MCF 10A (cell line): ENCODE results near the gene SUPT7L. TPM values are rescaled to one million over a fixed set of nuclear protein-coding genes. Genes with fewer than 3 reads are reported as not detected.
A peak's percentile ranks its signal among the peaks of the same experiment; 100 is the strongest.

ENCODE experiments used
- BruUV-seq: library from RNA; stranded (reverse); fragments of 400-500 nt; replicated peaks from 2 replicates; lab custom pipeline; 2021; lab: Mats Ljungman, UMichigan
- CTCF ChIA-PET: fragments of 300-600 bp; sonication (Branson Sonifier 250); formaldehyde crosslinking; extraction: SDS; loops from one replicate; lab custom pipeline; 2021; ENCODE audit warnings: antibody characterized with exemption, inconsistent platforms; lab: Yijun Ruan, JAX
- POLR2A ChIA-PET: fragments of 300-600, 350-650 bp; sonication (Branson Sonifier 250); formaldehyde crosslinking; extraction: SDS; loops from one replicate; lab custom pipeline; 2020; ENCODE audit warnings: antibody characterized with exemption, inconsistent platforms; lab: Yijun Ruan, JAX
- DNase-seq: peaks from one replicate; pipeline ENCODE4 v3.0.0-alpha.2; 2018; ENCODE audit not compliant: unreplicated experiment
- H3K27ac Mint-ChIP-seq: one replicate; pipeline ENCODE4 v1.8.0; 2022; ENCODE audit warnings: mild to moderate bottlenecking, low read depth, mixed read lengths; ENCODE audit not compliant: unreplicated experiment
- H3K27me3 Mint-ChIP-seq: one replicate; pipeline ENCODE4 v1.8.0; 2022; ENCODE audit warnings: mixed read lengths; ENCODE audit not compliant: insufficient read depth, unreplicated experiment
- H3K36me3 Mint-ChIP-seq: one replicate; pipeline ENCODE4 v1.8.0; 2022; ENCODE audit warnings: mild to moderate bottlenecking, moderate library complexity, mixed read lengths; ENCODE audit not compliant: insufficient read depth, unreplicated experiment
- H3K4me1 Mint-ChIP-seq: one replicate; pipeline ENCODE4 v1.8.0; 2022; ENCODE audit warnings: mixed read lengths; ENCODE audit not compliant: insufficient read depth, unreplicated experiment
- H3K4me3 Mint-ChIP-seq: one replicate; pipeline ENCODE4 v1.8.0; 2022; ENCODE audit warnings: mild to moderate bottlenecking, moderate library complexity, mixed read lengths; ENCODE audit not compliant: unreplicated experiment
- H3K9me3 Mint-ChIP-seq: one replicate; pipeline ENCODE4 v1.8.0; 2022; ENCODE audit warnings: mixed read lengths; ENCODE audit not compliant: unreplicated experiment
- CTCF ChIP-seq: fragments of 200-600 bp; IDR thresholded peaks from one replicate; pipeline ENCODE4 v1.8.0; 2022; ENCODE audit warnings: antibody characterized with exemption, mild to moderate bottlenecking; ENCODE audit not compliant: unreplicated experiment
- intact Hi-C: fragments of 100-400 bp; cut with micrococcal nuclease; formaldehyde crosslinking; loops from 2 replicates; pipeline ENCODE4 v1.14.1; 2022
- total RNA-seq: library from RNA; stranded (reverse); gene quantifications from 2 replicates; pipeline ENCODE4 v1.2.3, GENCODE V29; 2022

SUPT7L gene
- total RNA-seq, 1 experiment from 2014 or later: 36.4 TPM

GRCh38 chr2:27652790-27653189 is 10.6 kb downstream of the SUPT7L start:
- CTCF ChIA-PET: no interaction called here
- Mint-ChIP-seq H3K27me3 (no peaks in the 10 kb centered on the region), H3K4me3 (no peak overlapping the region), H3K36me3 (peaks cover 84% of the 10 kb centered on the region), H3K27ac (no peak overlapping the region), H3K4me1 (peaks cover 25% of the 10 kb centered on the region), H3K9me3 (no peaks in the 10 kb centered on the region)
- intact Hi-C loops: no loop called here
- BruUV-seq: no TSS peak
- TF ChIP-seq CTCF: no peak
- POLR2A ChIA-PET: interaction anchor here (0.8 to 1.1 kb wide), 2 partner anchors 11 to 23 kb away, joined by 3 read pairs; partner anchors contain the start of genes CCDC121, GPN1, SLC4A1AP and SUPT7L
- no peak for DNase-seq

DNA sequence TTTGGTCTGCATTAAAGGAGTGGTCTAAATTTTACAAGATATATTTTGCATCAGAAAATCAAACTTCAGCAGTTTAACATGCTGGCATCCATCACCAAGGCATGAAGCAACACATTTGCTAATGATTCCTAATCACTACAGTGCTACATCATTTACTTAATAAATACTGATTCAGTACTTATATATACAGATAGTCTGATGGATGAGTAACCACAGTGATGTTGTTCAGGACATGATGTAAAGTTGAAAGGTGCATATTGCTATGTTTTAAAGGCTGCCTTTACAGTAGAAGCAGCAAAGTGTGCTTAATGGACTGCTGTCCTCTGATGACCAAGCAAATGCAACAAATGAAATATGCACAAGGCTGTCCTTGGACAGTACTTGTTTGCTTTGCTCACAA is 11.1 kb downstream of the SUPT7L start:
- TF ChIP-seq CTCF: no peak
- H3K27me3 Mint-ChIP-seq: no peaks in the 10 kb centered on the region
- POLR2A ChIA-PET: interaction anchor here (0.8 to 1.1 kb wide), 2 partner anchors 11 to 23 kb away, joined by 3 read pairs; partner anchors contain the start of genes CCDC121, GPN1, SLC4A1AP and SUPT7L
- peaks cover 25% of the 10 kb centered on the region for H3K4me1 Mint-ChIP-seq
- intact Hi-C loops: no loop called here
- no peak overlapping the region for H3K4me3 Mint-ChIP-seq
- CTCF ChIA-PET: no interaction called here
- no peak for DNase-seq
- H3K27ac Mint-ChIP-seq: no peak overlapping the region
- H3K9me3 Mint-ChIP-seq: no peaks in the 10 kb centered on the region
- peaks cover 84% of the 10 kb centered on the region for H3K36me3 Mint-ChIP-seq
- no TSS peak for BruUV-seq

DNA sequence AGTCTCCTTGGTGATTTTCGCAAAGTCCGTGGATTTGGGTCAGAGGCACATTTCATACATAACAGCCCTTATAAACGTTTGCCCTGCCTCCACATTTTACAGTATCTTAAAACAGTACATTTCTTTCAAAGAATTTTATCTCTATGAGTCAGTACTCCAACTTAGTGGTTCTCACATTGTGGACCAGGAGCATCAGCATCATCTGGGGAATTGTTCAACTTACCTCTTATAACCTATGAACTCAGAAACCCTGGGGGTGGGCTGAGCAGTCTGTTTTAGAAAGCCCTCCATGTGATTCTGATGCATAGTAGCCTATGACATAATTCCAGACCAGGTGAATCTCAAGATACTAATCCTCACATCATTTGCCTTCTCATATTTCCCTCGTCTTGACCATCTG is 12.4 kb downstream of the SUPT7L start:
- DNase-seq: no peak
- POLR2A ChIA-PET: interaction anchor here (1.0 kb wide), 1 partner anchor 23 kb away, joined by 3 read pairs; no protein-coding TSS in a partner anchor
- H3K4me3 Mint-ChIP-seq: no peak overlapping the region
- H3K4me1 Mint-ChIP-seq: peaks cover 25% of the 10 kb centered on the region
- CTCF ChIA-PET: interaction anchor here (1.2 kb wide), 1 partner anchor 33 kb away, joined by 3 read pairs; no protein-coding TSS in a partner anchor
- BruUV-seq: no TSS peak
- no peaks in the 10 kb centered on the region for H3K27me3 Mint-ChIP-seq
- H3K9me3 Mint-ChIP-seq: no peaks in the 10 kb centered on the region
- intact Hi-C loops: no loop called here
- no peak for TF ChIP-seq CTCF
- peaks cover 81% of the 10 kb centered on the region for H3K36me3 Mint-ChIP-seq
- H3K27ac Mint-ChIP-seq: no peak overlapping the region

DNA sequence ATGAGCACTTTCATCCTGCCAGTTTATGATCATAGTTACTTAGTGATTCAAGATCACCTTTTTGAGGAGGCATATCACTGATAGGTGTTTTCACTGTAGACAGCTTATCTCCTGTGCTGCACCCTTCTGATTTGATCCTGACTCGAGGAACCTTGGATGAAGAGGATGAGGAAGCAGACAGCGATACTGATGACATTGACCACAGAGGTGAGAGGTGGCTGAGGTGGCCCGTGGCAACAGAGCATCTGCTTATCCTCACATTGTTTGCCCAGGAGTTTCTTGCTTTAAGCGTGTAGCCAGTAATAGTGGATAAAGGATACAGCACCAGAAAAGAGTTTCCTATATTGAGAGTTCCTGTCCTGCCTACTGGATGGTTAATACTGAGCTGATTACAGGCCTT is 15.7 kb downstream of the SUPT7L start:
- peak overlapping the region; percentile 51 for H3K27ac Mint-ChIP-seq
- H3K36me3 Mint-ChIP-seq: peaks cover 75% of the 10 kb centered on the region
- CTCF ChIA-PET: interaction anchor here (0.6 to 1.6 kb wide), 3 partner anchors 35 to 1293 kb away, joined by 3 to 5 read pairs (median 3); no protein-coding TSS in a partner anchor

More for the DNA sequence above, 15.7 kb downstream of the SUPT7L start:
- DNase-seq: no peak
- Mint-ChIP-seq H3K27me3 (no peaks in the 10 kb centered on the region), H3K4me3 (no peak overlapping the region), H3K9me3 (no peaks in the 10 kb centered on the region), H3K4me1 (peaks cover 4% of the 10 kb centered on the region)
- intact Hi-C loops: no loop called here
- TF ChIP-seq CTCF: no peak
- BruUV-seq: no TSS peak
- POLR2A ChIA-PET: interaction anchor here (0.7 to 2.4 kb wide), 4 partner anchors 8 to 158 kb away, joined by 3 to 7 read pairs (median 4); partner anchors contain the start of genes IFT172, SLC4A1AP and SUPT7L
